COLO829 (cell line): ENCODE measurements around the gene NANP.
"Not testable (repeated sequence)": the region's sequence is repeated elsewhere in the genome, so short reads cannot be mapped to it uniquely, and the experiment has no call there.

ENCODE experiments used
- DNase-seq: peaks from one replicate; pipeline ENCODE4 v3.0.0; 2012; ENCODE audit warnings: low spot score

NANP gene

DNA sequence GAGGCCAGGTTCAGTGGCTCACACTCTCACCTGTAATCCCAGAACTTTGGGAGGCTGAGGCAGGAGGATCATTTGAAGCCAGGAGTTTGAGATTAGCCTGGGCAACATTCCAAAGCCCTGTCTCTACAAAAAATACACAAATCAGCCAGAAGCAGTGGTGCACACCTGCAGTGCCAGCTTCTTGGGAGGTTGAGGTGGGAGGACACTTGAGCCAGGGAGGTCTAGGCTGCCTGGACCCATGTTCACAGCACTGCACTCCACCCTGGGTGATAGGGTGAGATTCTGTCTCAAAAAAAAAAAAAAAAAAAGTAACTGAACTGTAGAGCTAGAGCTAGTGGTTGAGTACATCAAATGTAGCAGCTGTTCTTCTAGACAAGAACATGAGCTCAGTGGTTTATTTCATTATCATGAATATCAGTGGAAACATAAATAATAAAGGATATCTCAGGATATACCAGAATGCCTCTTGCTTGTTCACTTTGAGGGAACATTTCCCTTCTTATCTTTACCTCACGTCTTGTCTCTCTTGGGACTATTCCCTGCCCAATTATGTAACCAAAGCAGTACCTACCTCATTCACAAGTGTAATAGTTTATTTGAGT, 17.6 kb downstream of the NANP start:
- DNase-seq: no peak

DNA sequence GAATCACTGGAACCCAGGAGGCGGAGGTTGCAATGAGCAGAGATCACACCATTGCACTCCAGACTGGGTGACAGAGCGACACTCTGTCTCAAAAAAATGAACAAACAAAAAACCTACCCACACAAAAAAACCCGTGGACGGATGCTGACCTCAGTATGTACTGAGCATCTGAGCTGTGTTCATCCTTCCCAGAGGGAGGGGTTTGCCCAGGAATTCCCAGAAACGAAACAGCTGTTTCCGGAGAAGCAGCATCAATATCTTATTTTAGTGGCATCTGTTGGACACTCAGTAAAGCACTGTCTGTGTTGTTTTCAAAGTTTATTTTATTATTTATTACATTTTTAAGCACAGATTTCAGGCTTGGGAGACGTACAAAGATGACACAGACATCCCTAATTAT, 18.7 kb downstream of the NANP start:
- no peak for DNase-seq

GRCh38 chr20:25604611-25605010, 19.2 kb downstream of the NANP start:
- DNase-seq: no peak

GRCh38 chr20:25602914-25603309, 20.9 kb downstream of the NANP start:
- not testable (repeated sequence) for DNase-seq

- peak; percentile 38 for DNase-seq
These were observed 21.5 kb downstream of the NANP start for GRCh38 chr20:25602191-25602913.

DNA sequence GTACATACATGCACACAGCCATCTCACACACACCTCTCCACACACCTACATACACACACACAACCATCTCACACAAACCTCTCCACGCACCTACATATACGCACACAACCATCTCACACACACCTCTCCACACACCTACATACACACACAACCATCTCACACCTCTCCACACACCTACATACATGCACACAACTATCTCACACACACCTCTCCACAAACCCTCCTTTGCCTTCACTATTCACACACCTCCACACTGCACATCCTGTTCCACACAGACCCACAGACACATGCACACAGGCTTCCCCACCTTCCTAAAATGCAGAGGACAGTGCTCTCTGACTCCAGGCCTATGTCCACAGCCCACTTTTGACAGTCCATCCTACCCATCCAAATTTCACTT, 22.2 kb downstream of the NANP start:
- DNase-seq: no peak

- DNase-seq: no peak
These were observed 23.2 kb downstream of the NANP start for GRCh38 chr20:25600632-25601031.

DNA sequence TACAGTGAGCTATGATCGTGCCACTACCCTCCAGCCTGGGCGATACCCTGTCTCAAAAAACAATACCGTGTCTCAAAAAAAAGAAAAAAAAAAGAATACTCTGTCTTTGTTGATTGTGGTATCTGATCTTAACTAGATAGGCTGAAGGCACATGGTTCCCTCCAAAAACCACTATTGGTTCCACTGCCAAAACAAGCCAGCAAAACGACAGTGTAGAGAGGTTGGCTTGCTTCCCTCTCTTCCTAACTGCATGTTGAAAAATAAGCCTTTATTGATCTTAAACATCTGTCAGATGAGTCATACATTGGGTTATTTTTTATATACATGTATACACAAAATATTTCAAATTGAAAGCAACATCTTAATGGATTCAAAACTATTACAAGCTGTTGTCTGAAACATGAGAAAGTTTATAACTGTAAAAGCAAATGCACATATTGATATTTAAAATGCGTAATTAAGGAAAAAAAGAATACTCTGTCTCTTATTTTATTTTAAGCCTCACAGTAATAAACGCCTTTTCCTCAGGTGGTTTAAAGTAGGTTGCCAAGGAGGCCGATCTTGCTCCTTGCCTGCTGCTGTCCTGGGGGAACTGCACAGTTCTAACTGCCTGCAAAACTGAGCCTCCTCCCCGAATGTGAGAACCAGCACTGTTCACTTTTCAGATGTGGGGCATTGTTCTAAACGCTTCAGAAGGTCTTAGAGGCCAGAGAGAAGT, 31.5 kb downstream of the NANP start:
- no peak for DNase-seq

DNA sequence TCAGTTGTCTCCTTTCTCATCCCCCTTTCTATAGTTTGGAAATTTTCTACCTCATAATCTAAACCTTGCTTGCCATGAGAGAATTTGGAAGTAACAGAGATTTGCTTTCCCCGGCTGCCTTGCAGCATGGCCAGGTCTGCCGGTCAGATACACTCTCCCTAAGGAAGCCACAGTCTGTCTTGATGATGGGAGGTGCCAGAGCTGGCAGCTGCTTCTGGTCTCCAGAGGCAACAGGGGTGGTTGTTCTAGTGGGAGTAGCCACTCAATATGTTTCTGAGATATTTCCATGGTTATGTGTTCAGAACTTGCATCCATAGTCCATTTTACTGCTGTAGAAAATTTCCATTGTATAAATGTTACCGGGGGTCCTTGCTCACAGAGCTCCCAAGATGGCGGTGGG, 33.0 kb downstream of the NANP start:
- DNase-seq: not testable (repeated sequence)

DNA sequence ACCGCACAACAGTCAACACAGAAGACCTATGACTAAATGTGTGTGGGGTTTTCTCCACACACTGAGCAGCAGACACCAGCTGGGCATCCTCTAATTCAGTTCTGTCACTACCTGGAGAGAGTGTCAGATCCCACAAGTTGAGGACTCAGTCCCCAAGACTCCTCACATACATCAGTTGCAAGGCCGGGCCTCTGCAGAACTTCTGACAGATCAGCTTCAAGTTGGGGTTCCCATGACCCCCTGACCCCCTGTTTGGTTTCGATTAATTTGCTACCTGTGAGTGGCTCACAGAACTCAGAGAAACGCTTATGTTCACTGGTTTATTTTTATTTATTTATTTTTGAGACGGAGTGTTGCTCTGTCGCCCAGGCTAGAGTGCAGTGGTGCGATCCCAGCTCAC, 35.3 kb downstream of the NANP start:
- DNase-seq: no peak

DNA sequence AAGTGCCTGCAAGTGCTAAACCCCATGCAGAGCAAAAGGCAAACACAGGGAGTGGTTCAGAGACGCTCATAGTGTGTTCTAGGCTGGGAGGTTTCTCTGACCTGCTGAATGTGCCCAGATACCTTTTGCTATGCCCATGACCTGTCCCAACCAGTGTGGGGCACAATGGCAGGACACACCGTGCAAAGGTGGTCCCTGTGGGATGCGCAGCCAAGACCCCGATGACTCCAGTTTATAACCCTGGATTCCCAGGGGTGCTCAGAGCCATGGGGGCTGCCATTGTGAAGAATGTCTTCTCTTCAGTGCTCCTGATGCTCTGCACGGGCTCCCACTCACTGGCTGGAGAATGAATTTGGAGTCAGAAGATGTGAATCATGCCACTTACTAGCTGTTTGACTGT, 36.3 kb downstream of the NANP start:
- no peak for DNase-seq

DNA sequence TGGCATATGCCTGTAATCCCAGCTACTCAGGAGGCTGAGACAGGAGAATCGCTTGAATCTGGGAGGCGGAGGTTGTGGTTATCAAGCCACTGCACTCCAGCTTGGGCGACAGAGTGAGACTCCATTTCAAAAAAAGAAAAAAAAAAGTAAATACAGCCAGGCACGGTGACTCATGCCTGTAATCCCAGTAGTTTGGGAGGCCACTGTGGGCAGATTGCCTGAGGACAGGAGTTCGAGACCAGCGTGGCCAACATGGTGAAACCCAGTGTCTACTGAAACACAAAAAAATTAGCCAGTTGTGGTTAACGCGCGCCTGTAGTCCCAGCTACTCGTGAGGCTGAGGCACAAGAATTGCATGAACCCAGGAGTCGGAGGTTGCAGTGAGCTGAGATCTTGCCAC, 36.9 kb downstream of the NANP start:
- no peak for DNase-seq

GRCh38 chr20:25584905-25585704, 38.7 kb downstream of the NANP start, which contains the start of gene NINL:
Gene NINL (minus strand): TSS chr20:25585531. CDS start chr20:25526587, 58,944 bp downstream.
- DNase-seq: no peak

DNA sequence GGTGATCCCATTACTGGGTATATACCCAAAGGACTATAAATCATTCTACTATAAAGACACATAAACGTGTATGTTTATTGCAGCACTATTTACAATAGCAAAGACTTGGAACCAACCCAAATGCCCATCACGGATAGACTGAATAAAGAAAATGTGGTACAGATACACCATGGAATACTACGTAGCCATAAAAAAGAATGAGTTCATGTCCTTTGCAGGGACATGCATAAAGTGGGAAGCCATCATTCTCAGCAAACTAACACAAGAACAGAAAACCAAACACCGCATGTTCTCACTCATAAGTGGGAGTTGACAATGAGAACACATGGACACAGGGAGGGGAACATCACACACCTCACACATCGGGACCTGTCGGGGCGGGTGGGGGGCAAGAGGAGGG, 40.2 kb downstream of the NANP start:
- not testable (repeated sequence) for DNase-seq

DNA sequence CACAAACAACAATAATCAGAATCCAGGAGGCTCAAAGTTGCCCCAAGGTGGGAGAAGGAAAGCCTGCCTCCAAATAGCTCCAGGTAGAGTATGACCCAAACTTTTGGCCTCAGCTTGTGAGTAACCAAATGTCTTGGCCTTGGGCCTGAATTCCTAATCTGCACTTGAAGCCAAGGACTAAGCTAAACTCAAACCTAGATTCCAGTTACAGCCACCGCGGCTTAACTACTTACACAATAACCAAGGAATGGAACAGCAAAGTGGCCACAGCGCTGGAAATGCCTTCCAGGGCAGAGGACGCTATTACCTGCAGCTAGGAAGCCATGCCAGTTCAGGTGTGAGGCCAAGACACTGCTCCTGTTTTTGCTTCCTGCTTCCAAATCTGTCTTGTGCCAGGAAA, 43.1 kb downstream of the NANP start:
- DNase-seq: no peak

GRCh38 chr20:25579081-25579770, 44.6 kb downstream of the NANP start:
- no peak for DNase-seq

DNA sequence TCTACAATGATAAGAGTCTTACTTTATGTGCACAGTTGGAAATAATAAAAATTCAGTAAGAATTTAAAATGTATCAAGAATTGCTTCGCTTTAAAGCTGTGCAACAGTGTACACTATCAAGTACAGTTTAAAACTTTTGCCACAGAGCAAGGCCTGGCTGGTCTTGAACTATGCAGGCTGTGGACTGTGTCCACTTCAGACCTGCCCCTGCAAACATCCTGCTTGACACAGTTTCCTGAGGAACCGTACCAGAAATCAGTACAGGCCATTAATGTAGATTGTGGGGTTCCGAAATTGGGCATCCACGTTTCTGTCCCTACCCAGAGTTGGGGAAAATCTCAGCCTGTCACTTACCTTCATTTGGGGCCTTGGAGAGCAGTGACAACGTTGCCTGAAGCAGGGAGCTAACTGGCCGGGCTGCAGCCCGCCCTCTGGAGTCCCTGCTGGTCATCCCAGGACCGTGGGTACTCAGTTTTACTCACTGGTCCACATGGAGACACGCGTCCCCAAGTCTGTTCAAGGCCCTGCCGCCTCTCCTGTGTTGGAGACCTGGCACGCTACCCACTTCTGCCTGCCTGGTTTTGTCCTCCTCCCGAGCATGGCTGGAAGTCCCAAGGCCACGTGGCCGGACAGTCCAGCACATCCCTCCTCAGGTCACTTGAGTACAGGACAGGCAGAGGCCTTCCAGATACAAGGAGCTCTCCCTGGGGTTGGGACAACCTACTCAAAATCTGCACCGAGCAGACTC, 46.9 kb downstream of the NANP start:
- DNase-seq: no peak

GRCh38 chr20:25574411-25574810, 49.4 kb downstream of the NANP start:
- peak; percentile 47 for DNase-seq

- no peak for DNase-seq
These were observed 50.2 kb downstream of the NANP start for GRCh38 chr20:25573288-25574251.

DNA sequence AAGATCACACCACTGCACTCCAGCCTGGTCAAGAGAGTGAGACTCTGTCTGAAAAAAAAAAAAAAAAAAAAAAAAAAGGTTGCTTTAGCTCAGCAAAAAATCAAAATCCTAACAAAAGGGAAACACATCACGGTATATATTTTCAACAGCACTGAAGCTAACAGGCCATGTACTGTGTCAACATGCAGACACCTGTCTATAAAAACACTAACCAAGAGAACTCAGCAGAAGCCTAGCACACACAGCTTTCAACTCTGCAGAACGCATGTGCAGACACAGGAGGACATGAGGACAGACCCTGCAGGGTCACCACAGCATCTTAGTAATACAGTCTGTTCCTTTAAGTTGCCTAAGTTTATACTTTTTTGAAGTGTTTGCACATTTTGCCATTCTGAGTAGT, 52.0 kb downstream of the NANP start:
- no peak for DNase-seq
